ENCODE measurements around the gene MAPRE2. TPM values are rescaled to one million over a fixed set of nuclear protein-coding genes. Genes with fewer than 3 reads are reported as not detected.
A peak's percentile ranks its signal among the peaks of the same experiment; 100 is the strongest.

Gene MAPRE2
- total and polyA plus RNA-seq, 2 of the 13 experiments (the other 11 are each of a cell fraction or from before 2014, with no cell fraction given): 34.5 to 67.9 TPM

GRCh38 chr18:35040988-35041814 is at the start of gene MAPRE2 (continued):
- TF ChIP-seq BCLAF1 (IDR thresholded peaks at IDR 0.05) (no peak), SP2 (CRISPR knock-in tag; IDR thresholded peaks at IDR 0.05) (no peak), MAFG (CRISPR knock-in tag; IDR thresholded peaks at IDR 0.05) (no peak), U2AF2 (IDR thresholded peaks at IDR 0.05; ENCODE audit: low read depth, low read length) (peak; percentile 93), ZSCAN29 (CRISPR knock-in tag; conservative IDR thresholded peaks at IDR 0.05) (no peak), AKAP8 (CRISPR knock-in tag; IDR thresholded peaks at IDR 0.05) (no peak), SKIL (CRISPR knock-in tag; IDR thresholded peaks at IDR 0.05; ENCODE audit: borderline replicate concordance) (peak; percentile 49; the same call in 1 of the 2 replicates), DNMT1 (CRISPR knock-in tag; IDR thresholded peaks at IDR 0.05) (peak; percentile 96), MIER2 (CRISPR knock-in tag; IDR thresholded peaks at IDR 0.05) (peak; percentile 23; the same call in 1 of the 2 replicates), ZNF800 (CRISPR knock-in tag; IDR thresholded peaks at IDR 0.05) (peak; percentile 86; the same call in 1 of the 2 replicates), ARNT2 (CRISPR knock-in tag; IDR thresholded peaks at IDR 0.05; ENCODE audit: low read depth) (peak; percentile 85), IKZF4 (CRISPR knock-in tag; IDR thresholded peaks at IDR 0.05; ENCODE audit: borderline replicate concordance, low read depth, not compliant biosample characterization) (peak; percentile 49), XRCC5 (optimal IDR thresholded peaks at IDR 0.05; ENCODE audit: low read length) (peak; percentile 54), ZFY (CRISPR knock-in tag; IDR thresholded peaks at IDR 0.05) (peak; percentile 73), ZNF225 (CRISPR knock-in tag; IDR thresholded peaks at IDR 0.05) (peak; percentile 81; the same call in 1 of the 2 replicates), ZBTB33 (CRISPR knock-in tag; IDR thresholded peaks at IDR 0.05) (no peak), TMF1 (CRISPR knock-in tag; IDR thresholded peaks at IDR 0.05; ENCODE audit: low read depth) (peak; percentile 39; the same call in 1 of the 2 replicates), ZNF597 (CRISPR knock-in tag; IDR thresholded peaks at IDR 0.05) (no peak), ZNF605 (CRISPR knock-in tag; IDR thresholded peaks at IDR 0.05) (peak; percentile 67; the same call in 1 of the 2 replicates)

Data from HepG2 (cell line).